GM23338 (cell line): ENCODE data around the gene MICALL1. TPM values are rescaled to one million over a fixed set of nuclear protein-coding genes. Genes with fewer than 3 reads are reported as not detected.

Experiments used
- ATAC-seq: fragments of 200-7000 bp; cut with Tn5 transposase; 3 replicates; pipeline ENCODE4 v1.9.1; 2020
- DNase-seq: peaks from one replicate; pipeline ENCODE4 v3.0.0-alpha.2; 2015; ENCODE audit warnings: low spot score
- H2AFZ ChIP-seq: fragments of 200-600 bp; sonication (generic); 2 replicates; pipeline ENCODE4 v1.8.0; 2016; ENCODE audit warnings: antibody characterized with exemption, mild to moderate bottlenecking, moderate library complexity
- H3F3A ChIP-seq: fragments of 200-600 bp; sonication (generic); replicated peaks from 2 replicates; pipeline ENCODE4 v1.8.0; 2017; ENCODE audit warnings: antibody characterized with exemption, mixed run types, low read depth
- H3K27ac ChIP-seq: fragments of 200-600 bp; sonication (generic); 2 replicates; pipeline ENCODE4 v1.6.1; 2016; ENCODE audit warnings: low read depth
- H3K27me3 ChIP-seq: fragments of 200-600 bp; sonication (generic); 2 replicates; pipeline ENCODE4 v1.8.0; 2016; ENCODE audit warnings: mild to moderate bottlenecking, mixed run types, moderate library complexity; ENCODE audit not compliant: insufficient read depth
- H3K36me3 ChIP-seq: fragments of 200-600 bp; sonication (generic); 2 replicates; pipeline ENCODE4 v1.8.0; 2016; ENCODE audit warnings: mild to moderate bottlenecking; ENCODE audit not compliant: insufficient read depth
- H3K4me1 ChIP-seq: fragments of 200-600 bp; sonication (generic); 2 replicates; pipeline ENCODE4 v1.8.0; 2016; ENCODE audit warnings: mild to moderate bottlenecking, moderate library complexity; ENCODE audit not compliant: insufficient read depth
- H3K4me2 ChIP-seq: fragments of 200-600 bp; sonication (generic); 2 replicates; pipeline ENCODE4 v1.7.1; 2017; ENCODE audit warnings: mixed run types
- H3K4me3 ChIP-seq: fragments of 200-600 bp; sonication (generic); 2 replicates; pipeline ENCODE4 v1.6.1; 2016; ENCODE audit warnings: mixed run types
- H3K79me2 ChIP-seq: fragments of 200-600 bp; sonication (generic); replicated peaks from 2 replicates; pipeline ENCODE4 v1.8.0; 2017; ENCODE audit warnings: mild to moderate bottlenecking; ENCODE audit not compliant: insufficient read depth
- H3K9me2 ChIP-seq: fragments of 200-600 bp; sonication (generic); 2 replicates; pipeline ENCODE4 v1.8.0; 2017; ENCODE audit not compliant: insufficient read depth
- H4K20me1 ChIP-seq: fragments of 200-600 bp; sonication (generic); replicated peaks from 2 replicates; pipeline ENCODE4 v1.8.0; 2017; ENCODE audit warnings: mild to moderate bottlenecking; ENCODE audit not compliant: insufficient read depth
- H3K27ac Mint-ChIP-seq: 2 replicates; pipeline ENCODE4 v1.8.0; 2020; ENCODE audit warnings: inconsistent platforms, mild to moderate bottlenecking, moderate library complexity, mixed read lengths
- H3K27me3 Mint-ChIP-seq: 3 replicates; pipeline ENCODE4 v1.8.0; 2022; ENCODE audit warnings: low read depth, mild to moderate bottlenecking, moderate library complexity, mixed read lengths, inconsistent platforms; ENCODE audit not compliant: insufficient read depth, poor library complexity
- H3K36me3 Mint-ChIP-seq: 3 replicates; pipeline ENCODE4 v1.8.0; 2021; ENCODE audit warnings: low read depth, mild to moderate bottlenecking, inconsistent platforms, moderate library complexity, mixed read lengths
- H3K4me1 Mint-ChIP-seq: 3 replicates; pipeline ENCODE4 v1.8.0; 2020; ENCODE audit warnings: mild to moderate bottlenecking, inconsistent platforms, mixed read lengths
- H3K4me3 Mint-ChIP-seq: 3 replicates; pipeline ENCODE4 v1.8.0; 2021; ENCODE audit warnings: moderate library complexity, mild to moderate bottlenecking, inconsistent platforms, mixed read lengths
- H3K9me3 Mint-ChIP-seq: 3 replicates; pipeline ENCODE4 v1.8.0; 2020; ENCODE audit warnings: moderate library complexity, mild to moderate bottlenecking, inconsistent platforms, mixed read lengths
- EZH2 ChIP-seq: fragments of 200-600 bp; sonication (generic); IDR thresholded peaks from one replicate; pipeline ENCODE4 v1.8.0; 2017; ENCODE audit warnings: antibody characterized with exemption, mild to moderate bottlenecking, low read depth; ENCODE audit not compliant: unreplicated experiment
- POLR2AphosphoS5 ChIP-seq: IDR thresholded peaks from 2 replicates; pipeline ENCODE4 v1.6.1; 2016; ENCODE audit warnings: antibody characterized with exemption, low read depth
- REST ChIP-seq: IDR thresholded peaks from one replicate; pipeline ENCODE4 v1.6.1; 2018; ENCODE audit warnings: antibody characterized with exemption; ENCODE audit not compliant: unreplicated experiment
- STAT1 ChIP-seq: IDR thresholded peaks from one replicate; pipeline ENCODE4 v1.6.1; 2016; ENCODE audit warnings: antibody characterized with exemption; ENCODE audit not compliant: unreplicated experiment
- ZNF114 ChIP-seq: fragments of 250-450 bp; sonication (Bioruptor Pico); IDR thresholded peaks from 2 replicates; pipeline ENCODE4 v1.5.0; 2020; ENCODE audit warnings: mild to moderate bottlenecking, moderate library complexity
- ZNF462 ChIP-seq: fragments of 250-450 bp; sonication (Bioruptor Pico); IDR thresholded peaks from 2 replicates; pipeline ENCODE4 v1.5.0; 2020; ENCODE audit warnings: mild to moderate bottlenecking, moderate library complexity
- polyA plus RNA-seq: library from polyadenylated mRNA; unstranded; fragments of >200 nt; fragmentation: Nextera tagmentation; extraction: Ambion mirVana; gene quantifications from 2 replicates; pipeline ENCODE4 v1.2.1, GENCODE V29; 2016
- total RNA-seq: library from RNA; depleted of rRNA; stranded (reverse); fragments of >200 nt; shearing (Covaris generic); gene quantifications from 2 replicates; pipeline ENCODE4 v1.2.3, GENCODE V29; 2014

Gene MICALL1
- total and polyA plus RNA-seq, 2 experiments from 2014 or later: 5.9 to 33.1 TPM

- H3K36me3 ChIP-seq: no peaks in the 10 kb centered on the region
Measured at GRCh38 chr22:37913233-37913721, 7.2 kb downstream of the MICALL1 start.

GRCh38 chr22:37916311-37916710 is 10.2 kb downstream of the MICALL1 start:
- Mint-ChIP-seq H3K27me3 (peaks cover 3% of the 10 kb centered on the region), H3K4me3 (no peak overlapping the region), H3K4me1 (peaks cover 6% of the 10 kb centered on the region), H3K36me3 (peaks cover 15% of the 10 kb centered on the region; the same call in 2 of the 3 replicates), H3K9me3 (no peaks in the 10 kb centered on the region), H3K27ac (no peak overlapping the region)
- H3K27ac ChIP-seq: no peak overlapping the region
- no peaks in the 10 kb centered on the region for H3F3A ChIP-seq
- no peak overlapping the region for H3K4me2 ChIP-seq
- H3K4me1 ChIP-seq: peaks cover 2% of the 10 kb centered on the region
- no peaks in the 10 kb centered on the region for H4K20me1 ChIP-seq
- H3K36me3 ChIP-seq: no peaks in the 10 kb centered on the region
- H3K4me3 ChIP-seq: no peak overlapping the region
- no peak for DNase-seq
- no peak overlapping the region for H2AFZ ChIP-seq
- no peaks in the 10 kb centered on the region for H3K27me3 ChIP-seq
- ATAC-seq: no peak
- no peaks in the 10 kb centered on the region for H3K9me2 ChIP-seq
- H3K79me2 ChIP-seq: no peaks in the 10 kb centered on the region
- no peak for TF ChIP-seq STAT1
- no peak for TF ChIP-seq ZNF462 (CRISPR knock-in tag)

More at GRCh38 chr22:37913233-37913721, 7.2 kb downstream of the MICALL1 start:
- Histone ChIP-seq H2AFZ (no peak overlapping the region), H3K9me2 (no peaks in the 10 kb centered on the region), H3K4me3 (no peak overlapping the region), H3K27ac (no peak overlapping the region), H3K27me3 (no peaks in the 10 kb centered on the region), H3F3A (peaks cover 4% of the 10 kb centered on the region; the same call in 1 of the 2 replicates), H4K20me1 (no peaks in the 10 kb centered on the region; the same call in 1 of the 2 replicates), H3K4me2 (no peak overlapping the region), H3K79me2 (no peaks in the 10 kb centered on the region), H3K4me1 (peaks cover 16% of the 10 kb centered on the region)
- Mint-ChIP-seq H3K27me3 (peaks cover 8% of the 10 kb centered on the region), H3K4me1 (peaks cover 25% of the 10 kb centered on the region), H3K27ac (no peak overlapping the region; the same call in 1 of the 2 replicates), H3K4me3 (no peak overlapping the region), H3K9me3 (no peaks in the 10 kb centered on the region; the same call in 2 of the 3 replicates), H3K36me3 (peaks cover 15% of the 10 kb centered on the region)
- TF ChIP-seq EZH2 (no peak), ZNF114 (CRISPR knock-in tag) (no peak), REST (no peak), POLR2AphosphoS5 (no peak)
- no peak for DNase-seq
- no peak for ATAC-seq
